GM23248 (cell line): ENCODE measurements around the gene VILL. TPM values are rescaled to one million over a fixed set of nuclear protein-coding genes. Genes with fewer than 3 reads are reported as not detected.

Source experiments
- DNase-seq: peaks from one replicate; pipeline ENCODE4 v3.0.0-alpha.2; 2015
- H2AFZ ChIP-seq: fragments of 200-600 bp; sonication (generic); 2 replicates; pipeline ENCODE4 v1.6.1; 2016; ENCODE audit warnings: antibody characterized with exemption
- H3F3A ChIP-seq: fragments of 200-600 bp; sonication (generic); 2 replicates; pipeline ENCODE4 v1.6.1; 2016; ENCODE audit warnings: mild to moderate bottlenecking, antibody characterized with exemption, mixed run types; ENCODE audit not compliant: insufficient read depth
- H3K27ac ChIP-seq: fragments of 200-600 bp; sonication (generic); 2 replicates; pipeline ENCODE4 v1.5.1; 2016; ENCODE audit warnings: mild to moderate bottlenecking
- H3K27me3 ChIP-seq: fragments of 200-600 bp; sonication (generic); replicated peaks from 2 replicates; pipeline ENCODE4 v1.6.1; 2016; ENCODE audit warnings: mild to moderate bottlenecking; ENCODE audit not compliant: insufficient read depth
- H3K36me3 ChIP-seq: fragments of 200-600 bp; sonication (generic); 2 replicates; pipeline ENCODE4 v1.6.1; 2016; ENCODE audit warnings: low read depth, mild to moderate bottlenecking
- H3K4me1 ChIP-seq: fragments of 200-600 bp; sonication (generic); 2 replicates; pipeline ENCODE4 v1.6.1; 2016; ENCODE audit warnings: mild to moderate bottlenecking; ENCODE audit not compliant: insufficient read depth
- H3K4me2 ChIP-seq: fragments of 200-600 bp; sonication (generic); one replicate; pipeline ENCODE4 v1.6.1; 2016; ENCODE audit warnings: mild to moderate bottlenecking; ENCODE audit not compliant: unreplicated experiment
- H3K4me3 ChIP-seq: fragments of 200-600 bp; sonication (generic); 2 replicates; pipeline ENCODE4 v1.5.1; 2016; ENCODE audit warnings: mild to moderate bottlenecking
- H3K79me2 ChIP-seq: fragments of 200-600 bp; sonication (generic); 2 replicates; pipeline ENCODE4 v1.6.1; 2016; ENCODE audit warnings: mild to moderate bottlenecking; ENCODE audit not compliant: insufficient read depth
- H3K9ac ChIP-seq: fragments of 200-600 bp; sonication (generic); 2 replicates; pipeline ENCODE4 v1.6.1; 2016; ENCODE audit warnings: mild to moderate bottlenecking
- H3K9me2 ChIP-seq: fragments of 200-600 bp; sonication (generic); 2 replicates; pipeline ENCODE4 v1.6.1; 2016; ENCODE audit warnings: mixed run types, mild to moderate bottlenecking, moderate library complexity; ENCODE audit not compliant: insufficient read depth
- H3K9me3 ChIP-seq: fragments of 200-600 bp; sonication (generic); one replicate; pipeline ENCODE4 v1.6.1; 2017; ENCODE audit warnings: low read depth
- H4K20me1 ChIP-seq: fragments of 200-600 bp; sonication (generic); 2 replicates; pipeline ENCODE4 v1.6.0; 2016; ENCODE audit not compliant: insufficient read depth
- EZH2 ChIP-seq: fragments of 200-600 bp; sonication (generic); IDR thresholded peaks from 2 replicates; pipeline ENCODE4 v1.6.1; 2018; ENCODE audit warnings: antibody characterized with exemption, mild to moderate bottlenecking; ENCODE audit not compliant: insufficient read depth, poor library complexity, severe bottlenecking
- EZH2phosphoT487 ChIP-seq: fragments of 200-600 bp; sonication (generic); IDR thresholded peaks from 2 replicates; pipeline ENCODE4 v1.6.1; 2018; ENCODE audit warnings: antibody characterized with exemption, moderate library complexity, mild to moderate bottlenecking, low read depth; ENCODE audit not compliant: insufficient read depth
- WGBS, 2 experiments: methylation state at CpG; one replicate each; pipeline ENCODE4 v1.1.6; 2015 to 2017; ENCODE audit warnings: low lambda C conversion rate in 2 of 2, low coverage in 1 of 2; ENCODE audit errors: missing lambda C conversion rate in 2 of 2; 5-methylcytosine and 5-hydroxymethylcytosine counted together
- in situ Hi-C: fragments of 300-500 bp; cut with MboI; formaldehyde crosslinking; loops from 2 replicates; pipeline ENCODE4 v1.15.0; 2020
- polyA plus RNA-seq: library from polyadenylated mRNA; unstranded; fragments of >200 nt; fragmentation: Nextera tagmentation; extraction: Ambion mirVana; gene quantifications from 2 replicates; pipeline ENCODE4 v1.2.1, GENCODE V29; 2016
- total RNA-seq: library from RNA; depleted of rRNA; stranded (reverse); fragments of >200 nt; shearing (Covaris generic); gene quantifications from 2 replicates; pipeline ENCODE4 v1.2.3, GENCODE V29; 2014

Gene VILL
- total and polyA plus RNA-seq, 2 experiments from 2014 or later = 2.8 to 12.4 TPM

DNA sequence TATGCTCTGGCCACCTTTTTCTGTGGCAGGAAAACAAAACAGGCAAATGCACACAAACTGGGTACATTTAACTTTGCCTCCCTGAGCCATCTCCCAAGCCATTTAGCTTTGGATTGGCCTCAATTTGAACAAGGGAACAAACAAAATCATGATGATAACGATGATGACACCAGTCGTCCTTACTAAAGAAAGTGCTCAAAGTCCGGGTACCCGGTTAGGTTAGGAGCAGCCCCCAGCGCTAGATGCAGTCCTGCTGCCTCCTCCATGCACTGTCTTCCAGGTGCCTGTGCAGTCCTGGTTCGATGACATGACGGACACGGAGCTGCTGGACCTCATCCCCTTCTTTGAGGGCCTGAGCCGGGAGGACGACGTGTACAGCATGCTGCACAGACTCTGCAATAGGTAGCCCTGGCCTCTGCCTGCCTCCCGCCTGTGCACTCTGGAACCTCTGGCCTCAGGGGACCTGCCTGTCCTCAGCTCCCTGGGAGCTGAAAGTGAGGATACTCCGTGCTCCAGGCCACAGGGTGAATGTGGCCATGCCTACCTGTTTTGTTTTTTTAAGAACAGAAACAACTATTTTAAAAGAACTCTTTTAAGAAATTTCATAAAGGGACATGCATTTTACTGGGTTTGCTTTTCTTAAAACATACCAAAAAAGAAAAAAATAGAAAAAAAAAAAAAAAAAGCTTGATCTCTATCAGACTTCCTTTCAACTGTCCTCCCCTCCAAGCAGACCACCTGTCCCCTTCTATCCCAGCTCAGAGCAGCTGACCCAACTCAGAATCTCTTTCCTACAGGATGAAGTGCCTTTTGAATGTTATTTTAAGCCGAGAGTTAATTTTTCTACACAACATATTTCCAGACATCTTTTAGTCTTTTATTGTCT lies 9.9 kb upstream of the VILL start:
- WGBS, 2 experiments = 94% methylated on average over 14 of the region's 14 CpGs
- H3K4me1 ChIP-seq = no peaks in the 10 kb centered on the region
- no peak overlapping the region for H3K9ac ChIP-seq
- no peak for DNase-seq
- H3K27me3 ChIP-seq = no peaks in the 10 kb centered on the region
- no peaks in the 10 kb centered on the region for H4K20me1 ChIP-seq
- H3K4me2 ChIP-seq = no peak overlapping the region
- H3K4me3 ChIP-seq = no peak overlapping the region
- H3K79me2 ChIP-seq = no peaks in the 10 kb centered on the region
- no peak overlapping the region for H3K27ac ChIP-seq
- in situ Hi-C loops = no loop called here
- H3K9me3 ChIP-seq = no peaks in the 10 kb centered on the region
- no peak for TF ChIP-seq EZH2
- no peak for TF ChIP-seq EZH2phosphoT487
- no peak overlapping the region for H2AFZ ChIP-seq
- H3K9me2 ChIP-seq = no peaks in the 10 kb centered on the region
- H3K36me3 ChIP-seq = peaks cover 20% of the 10 kb centered on the region; the same call in 1 of the 2 replicates
- H3F3A ChIP-seq = no peaks in the 10 kb centered on the region

DNA sequence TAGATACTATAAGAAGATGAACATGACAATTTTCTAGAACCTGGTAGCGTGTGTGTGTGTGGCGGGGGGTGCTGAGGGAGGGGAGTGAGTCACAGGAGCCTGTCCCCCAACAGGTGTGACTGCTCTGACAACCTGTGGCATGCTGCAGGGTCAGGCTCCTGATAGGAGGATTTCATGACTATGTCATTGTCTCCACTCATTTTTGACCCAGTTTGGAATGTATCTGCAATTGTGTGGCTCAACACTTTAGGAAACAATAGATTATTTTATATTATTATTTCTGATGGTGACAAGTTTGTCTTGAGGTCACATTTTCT lies 9.3 kb upstream of the VILL start:
- no peaks in the 10 kb centered on the region for H3K79me2 ChIP-seq
- no peaks in the 10 kb centered on the region for H3K9me2 ChIP-seq
- no peaks in the 10 kb centered on the region for H3K27me3 ChIP-seq
- no peak overlapping the region for H3K4me2 ChIP-seq
- H3K4me1 ChIP-seq = no peaks in the 10 kb centered on the region
- peaks cover 14% of the 10 kb centered on the region; the same call in 1 of the 2 replicates for H3K36me3 ChIP-seq
- no peak for DNase-seq
- H3F3A ChIP-seq = no peaks in the 10 kb centered on the region
- H3K4me3 ChIP-seq = no peak overlapping the region
- no peak overlapping the region for H3K27ac ChIP-seq
- no peak overlapping the region for H2AFZ ChIP-seq
- H3K9me3 ChIP-seq = no peaks in the 10 kb centered on the region
- in situ Hi-C loops = no loop called here
- 99 to 100% methylated on average over 2 of the region's 2 CpGs for WGBS, 2 experiments
- no peak overlapping the region for H3K9ac ChIP-seq
- TF ChIP-seq EZH2 (no peak), EZH2phosphoT487 (no peak)
- no peaks in the 10 kb centered on the region for H4K20me1 ChIP-seq

DNA sequence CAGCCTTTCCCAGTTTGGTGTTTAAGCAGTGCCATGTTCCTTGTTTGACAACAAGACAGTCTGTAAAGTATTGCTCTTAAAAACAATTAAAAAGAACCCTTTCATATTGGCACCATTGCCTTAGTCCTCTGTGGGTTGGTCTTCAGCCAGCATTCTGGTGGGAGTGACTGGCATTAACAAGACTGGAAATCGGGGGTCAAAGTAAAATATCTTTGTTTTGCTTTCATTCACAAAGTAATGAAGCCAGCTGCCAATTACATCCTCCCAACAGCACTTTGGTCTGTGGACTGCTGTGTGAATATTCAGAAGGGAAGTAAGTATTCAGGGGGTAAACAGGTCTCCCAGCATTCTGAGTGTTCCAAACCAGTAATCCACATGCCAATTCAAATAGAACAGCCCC lies 8.3 kb upstream of the VILL start:
- no peaks in the 10 kb centered on the region for H3K79me2 ChIP-seq
- 0 out of 2 replicates have a peak, but pooled peaks cover 13% of the 10 kb centered on the region for H3K36me3 ChIP-seq
- DNase-seq = no peak
- no peak overlapping the region for H2AFZ ChIP-seq
- no peak for TF ChIP-seq EZH2phosphoT487
- TF ChIP-seq EZH2 = no peak
- H3K9ac ChIP-seq = no peak overlapping the region
- H3K27ac ChIP-seq = no peak overlapping the region
- H3K27me3 ChIP-seq = no peaks in the 10 kb centered on the region
- H3K4me1 ChIP-seq = no peaks in the 10 kb centered on the region
- no peaks in the 10 kb centered on the region for H3K9me2 ChIP-seq
- no peak overlapping the region for H3K4me2 ChIP-seq
- H3F3A ChIP-seq = no peaks in the 10 kb centered on the region
- WGBS, 2 experiments = 96 to 100% methylated on average over 1 of the region's 1 CpG
- no peak overlapping the region for H3K4me3 ChIP-seq
- no peaks in the 10 kb centered on the region for H3K9me3 ChIP-seq
- H4K20me1 ChIP-seq = no peaks in the 10 kb centered on the region
- in situ Hi-C loops = no loop called here

DNA sequence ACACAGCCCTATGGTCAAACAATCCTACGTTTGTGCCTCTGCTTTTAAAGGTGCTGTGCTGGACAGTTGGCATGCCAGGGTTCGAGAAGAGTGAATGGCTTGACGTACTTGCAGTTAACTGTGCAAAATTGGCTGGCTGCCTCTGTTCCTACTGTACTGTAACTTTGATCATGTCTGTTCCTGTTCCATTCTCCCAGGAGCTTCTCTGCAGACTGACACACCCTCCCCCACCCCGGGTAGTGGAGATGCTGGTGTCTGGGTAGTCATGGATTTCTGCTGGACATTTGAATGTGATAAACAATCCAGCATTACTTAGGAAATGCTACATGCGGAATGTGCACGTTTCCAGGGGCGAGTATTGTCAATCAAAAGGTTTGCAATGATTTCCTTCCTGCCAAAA lies 6.5 kb upstream of the VILL start:
- Histone ChIP-seq H4K20me1 (no peaks in the 10 kb centered on the region), H3F3A (no peaks in the 10 kb centered on the region), H3K9ac (no peak overlapping the region), H3K4me3 (no peak overlapping the region), H3K4me1 (no peaks in the 10 kb centered on the region), H2AFZ (no peak overlapping the region), H3K4me2 (no peak overlapping the region), H3K36me3 (0 out of 2 replicates have a peak, but pooled peaks cover 13% of the 10 kb centered on the region), H3K9me2 (no peaks in the 10 kb centered on the region), H3K79me2 (no peaks in the 10 kb centered on the region), H3K9me3 (no peaks in the 10 kb centered on the region), H3K27me3 (no peaks in the 10 kb centered on the region), H3K27ac (no peak overlapping the region)
- in situ Hi-C loops = no loop called here
- TF ChIP-seq EZH2phosphoT487 = no peak
- WGBS, 2 experiments = 72 to 73% methylated on average over 7 of the region's 7 CpGs
- DNase-seq = no peak

DNA sequence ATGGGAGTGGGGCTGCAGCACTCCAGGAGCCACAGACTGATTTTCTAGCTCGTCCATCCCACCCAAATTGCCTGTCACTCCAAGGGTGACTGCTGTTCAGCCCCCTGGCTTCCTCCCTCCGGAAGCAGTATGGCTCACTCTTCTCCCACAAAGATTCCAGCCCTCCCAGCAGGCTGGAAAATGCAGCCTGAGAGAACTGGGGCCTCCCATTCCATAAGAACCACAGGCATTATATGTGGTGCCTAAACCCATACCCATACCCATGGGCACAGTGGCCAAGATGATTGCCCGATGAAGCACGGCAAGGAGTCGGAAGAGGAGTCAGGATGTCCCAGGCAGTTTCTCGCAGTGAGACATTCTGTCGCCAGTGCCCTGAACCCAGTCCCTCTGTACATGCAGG lies 6.0 kb upstream of the VILL start:
- Histone ChIP-seq H3F3A (no peaks in the 10 kb centered on the region), H3K36me3 (0 out of 2 replicates have a peak, but pooled peaks cover 13% of the 10 kb centered on the region), H3K4me2 (no peak overlapping the region), H3K9me3 (no peaks in the 10 kb centered on the region), H3K9me2 (no peaks in the 10 kb centered on the region), H2AFZ (no peak overlapping the region), H4K20me1 (no peaks in the 10 kb centered on the region), H3K9ac (no peak overlapping the region), H3K27me3 (no peaks in the 10 kb centered on the region), H3K4me1 (no peaks in the 10 kb centered on the region), H3K79me2 (no peaks in the 10 kb centered on the region), H3K27ac (no peak overlapping the region), H3K4me3 (no peak overlapping the region)
- 88 to 91% methylated on average over 7 of the region's 7 CpGs for WGBS, 2 experiments
- no peak for DNase-seq
- no peak for TF ChIP-seq EZH2phosphoT487
- no peak for TF ChIP-seq EZH2
- in situ Hi-C loops = no loop called here
